Fibroblast of mammary gland (primary cell): ENCODE results near the gene ICAM2.
A peak's percentile ranks its signal among the peaks of the same experiment; 100 is the strongest.
"Not testable (repeated sequence)": the region's sequence is repeated elsewhere in the genome, so short reads cannot be mapped to it uniquely, and the experiment has no call there.

ENCODE experiments used
- DNase-seq: peaks from one replicate; pipeline ENCODE4 v3.0.0-alpha.2; 2010; ENCODE audit warnings: low read depth
- H3K4me3 ChIP-seq: 2 replicates; pipeline ENCODE4 v1.5.1; 2011; ENCODE audit warnings: low read depth, mild to moderate bottlenecking, low read length, moderate library complexity; ENCODE audit not compliant: control insufficient read depth
- CTCF ChIP-seq: conservative IDR thresholded peaks from 2 replicates; pipeline ENCODE4 v1.5.1; 2011; ENCODE audit warnings: low read depth, low read length, inconsistent platforms; ENCODE audit not compliant: control insufficient read depth, insufficient read depth

ICAM2 gene

GRCh38 chr17:64025732-64026294, 5.4 kb upstream of the ICAM2 start:
- TF ChIP-seq CTCF, result peak; percentile 94
- DNase-seq, result peak; percentile 70
- no peak overlapping the region for H3K4me3 ChIP-seq

DNA sequence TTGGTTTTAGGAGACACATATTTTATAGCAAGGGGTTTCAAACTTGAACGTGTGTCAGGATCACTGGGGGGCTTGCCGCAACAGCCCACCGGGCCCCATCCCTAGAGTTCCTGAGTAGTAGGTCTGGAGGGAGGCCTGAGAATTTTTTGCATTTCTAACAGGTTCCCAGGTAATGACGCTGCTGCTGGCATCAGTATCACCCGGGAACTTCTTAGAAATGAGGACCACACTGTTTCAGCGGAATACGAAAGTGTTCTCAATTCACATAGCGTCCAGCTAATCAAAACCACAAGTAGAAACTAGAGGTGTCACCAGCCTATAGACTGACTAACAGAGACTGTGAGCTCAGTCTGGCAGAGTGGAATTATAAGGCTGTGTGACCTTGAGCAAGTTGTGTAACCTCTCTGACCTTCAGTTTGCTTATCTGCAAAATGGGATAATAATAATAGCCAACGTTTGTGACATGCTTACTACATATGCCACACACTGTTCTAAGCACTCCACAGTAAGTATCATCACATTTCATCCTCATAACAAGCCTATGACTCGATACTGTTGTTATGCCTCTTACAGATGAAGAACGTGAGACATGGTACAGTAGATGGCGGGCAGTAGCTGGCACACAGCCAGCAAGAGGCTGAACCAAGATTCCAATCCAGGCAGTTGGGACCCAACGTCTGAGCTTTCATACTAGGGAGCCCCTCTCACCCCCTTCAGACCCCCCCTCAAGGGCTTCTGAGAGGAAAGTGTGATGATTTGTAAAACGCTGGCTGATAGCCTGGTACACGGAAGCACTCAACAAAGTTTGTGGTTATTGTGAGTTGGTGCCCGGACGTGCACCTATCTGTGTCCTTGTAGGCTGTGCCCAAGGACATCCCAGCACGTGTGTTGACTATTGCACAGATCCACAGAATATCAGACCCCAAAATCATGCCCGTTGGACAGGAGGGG, 4.6 kb upstream of the ICAM2 start:
- DNase-seq, result peak; percentile 19
- no peak overlapping the region for H3K4me3 ChIP-seq
- TF ChIP-seq CTCF, result no peak

DNA sequence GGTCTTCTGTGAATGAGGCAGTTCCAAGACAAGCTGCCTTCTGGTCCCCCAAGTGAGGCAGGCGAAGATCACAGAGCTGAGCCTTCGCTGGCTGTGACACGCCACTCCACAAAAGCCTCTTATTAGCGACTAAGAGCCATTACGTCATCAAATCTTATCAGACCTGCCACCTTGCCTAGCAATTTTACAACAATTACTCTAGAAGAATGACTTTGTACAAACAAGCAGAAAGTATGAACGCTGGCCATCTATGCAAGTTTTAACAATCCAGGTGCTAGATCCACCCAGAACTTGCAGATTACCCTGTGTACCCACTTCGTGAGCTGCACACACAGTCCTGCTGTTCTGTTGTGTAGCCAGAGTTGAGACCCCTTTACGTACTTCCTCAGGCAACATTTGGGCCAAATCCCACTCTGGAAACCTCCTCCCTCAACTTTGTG, 3.8 kb upstream of the ICAM2 start:
- no peak for TF ChIP-seq CTCF
- no peak overlapping the region for H3K4me3 ChIP-seq
- DNase-seq, result no peak

GRCh38 chr17:64022611-64023063, 2.2 kb upstream of the ICAM2 start:
- no peak for DNase-seq
- TF ChIP-seq CTCF, result no peak
- H3K4me3 ChIP-seq, result no peak overlapping the region

DNA sequence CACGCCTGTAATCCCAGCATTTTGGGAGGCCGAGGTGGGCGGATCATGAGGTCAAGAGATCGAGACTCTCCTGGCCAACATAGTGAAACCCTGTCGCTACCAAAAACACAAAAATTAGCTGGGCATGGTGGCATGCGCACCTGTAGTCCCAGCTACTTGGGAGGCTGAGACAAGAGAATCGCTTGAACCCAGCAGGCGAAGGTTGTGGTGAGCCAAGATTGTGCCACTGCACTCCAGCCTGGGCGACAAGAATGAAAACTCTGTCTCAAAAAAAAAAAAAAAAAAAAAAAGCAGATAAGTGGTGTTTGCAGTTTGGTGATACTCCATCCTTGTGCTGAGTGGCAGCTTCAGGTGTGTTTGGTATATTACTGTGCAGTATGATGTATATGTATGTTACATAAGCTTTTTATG, 877 bp downstream of the ICAM2 start:
- H3K4me3 ChIP-seq, result not testable (repeated sequence)

DNA sequence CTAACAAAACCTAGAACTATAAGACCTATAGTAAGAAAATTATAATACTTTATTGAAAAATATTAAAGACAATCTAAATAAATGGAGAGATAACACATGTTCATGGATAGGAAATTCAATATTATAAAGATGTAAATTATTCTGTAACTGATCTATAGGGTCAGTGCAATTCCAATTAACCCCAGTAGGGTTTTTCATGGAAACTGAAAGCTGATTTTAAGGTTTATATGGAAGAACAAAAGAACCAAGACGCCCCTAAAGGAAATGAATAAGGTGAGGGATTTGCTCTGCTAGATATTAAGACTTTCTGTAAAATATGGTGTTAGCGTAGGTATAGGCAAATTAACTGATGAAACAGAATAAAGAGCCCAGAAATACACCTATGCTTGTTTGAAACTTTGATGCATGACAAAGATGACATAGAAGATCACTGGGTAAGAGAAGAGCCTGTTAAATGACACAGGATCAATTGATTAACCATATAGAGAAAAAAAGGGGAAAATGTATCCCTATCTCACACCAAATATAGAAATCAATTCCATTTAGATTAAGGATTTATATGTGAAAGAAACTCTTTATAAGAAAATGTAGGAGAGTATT, 3.0 kb downstream of the ICAM2 start:
- peak; percentile 33 for TF ChIP-seq CTCF
- no peak for DNase-seq
- no peak overlapping the region for H3K4me3 ChIP-seq

More for the DNA sequence above, 877 bp downstream of the ICAM2 start:
- not testable (repeated sequence) for DNase-seq

DNA sequence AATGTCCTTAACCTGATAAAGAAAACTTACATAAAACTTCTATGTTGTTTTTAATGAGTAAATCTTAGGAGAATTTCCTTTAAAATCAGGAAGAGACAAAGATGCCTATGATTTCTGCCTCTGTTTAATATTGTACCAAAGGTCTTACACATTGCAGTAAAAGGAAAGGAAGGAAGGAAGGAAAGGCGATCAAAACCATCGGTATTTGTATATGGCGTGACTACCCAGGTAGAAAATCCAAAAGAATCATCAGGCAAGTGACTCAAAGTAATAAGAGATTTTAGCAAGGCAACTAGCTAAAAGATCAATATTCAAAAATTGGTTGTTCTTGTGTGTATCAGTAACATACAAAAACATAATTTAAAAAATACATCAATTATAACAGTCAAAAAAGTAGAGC, 3.5 kb downstream of the ICAM2 start:
- no peak overlapping the region for H3K4me3 ChIP-seq

More for the DNA sequence above, 3.5 kb downstream of the ICAM2 start:
- no peak for DNase-seq
- no peak for TF ChIP-seq CTCF
